GM04503 (cell line): Measurements from ENCODE around the gene AP2S1.
A peak's percentile ranks its signal among the peaks of the same experiment; 100 is the strongest.
"Not testable (repeated sequence)": the region's sequence is repeated elsewhere in the genome, so short reads cannot be mapped to it uniquely, and the experiment has no call there.

Experiments
- DNase-seq: peaks from one replicate; pipeline ENCODE4 v3.0.0-alpha.2; 2012; ENCODE audit warnings: low read depth

AP2S1 gene

GRCh38 chr19:46867170-46867569 lies 16.5 kb upstream of the AP2S1 start:
- no peak for DNase-seq

GRCh38 chr19:46866407-46867136 lies 15.9 kb upstream of the AP2S1 start:
- no peak for DNase-seq

DNA sequence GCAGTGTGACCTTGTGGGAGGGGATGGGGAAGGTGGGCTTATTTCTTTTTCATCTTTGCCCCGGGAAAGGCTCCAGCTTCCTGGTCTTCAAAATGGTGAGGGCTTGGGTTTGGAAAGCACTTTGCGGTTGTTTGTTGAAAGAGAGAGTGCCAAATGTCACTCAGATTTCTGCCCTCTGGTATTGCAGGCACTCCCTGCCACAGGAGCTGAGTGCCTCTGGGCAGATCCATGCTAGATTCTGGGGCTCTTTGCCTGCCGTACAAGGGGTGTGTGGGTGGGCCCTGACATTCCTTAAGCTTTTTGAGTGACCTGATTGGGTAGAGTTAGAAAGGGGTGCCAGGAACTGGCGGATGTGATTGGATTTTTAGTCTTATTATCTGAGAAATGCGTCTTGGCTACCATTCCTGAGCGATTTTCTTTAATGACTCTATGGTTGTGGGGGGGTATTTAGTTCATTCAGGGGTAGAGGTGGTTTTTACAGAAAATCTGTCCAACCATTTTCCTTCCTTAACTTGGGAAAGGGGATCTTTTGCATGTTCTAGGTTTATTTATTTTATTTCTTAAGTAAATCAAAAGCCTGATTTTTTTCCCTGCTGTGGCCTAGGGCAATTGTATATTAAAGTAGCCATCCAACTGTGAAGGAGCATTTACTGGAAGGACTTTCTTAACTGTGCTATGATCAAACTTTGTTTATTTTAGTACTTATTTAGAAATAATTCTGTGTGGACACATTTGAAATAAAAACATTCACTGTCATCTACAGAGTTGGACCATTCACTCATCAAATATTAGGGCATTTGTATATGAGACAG lies 13.4 kb upstream of the AP2S1 start:
- DNase-seq, result peak; percentile 58

GRCh38 chr19:46862974-46863632 lies 12.5 kb upstream of the AP2S1 start:
- DNase-seq, result no peak

DNA sequence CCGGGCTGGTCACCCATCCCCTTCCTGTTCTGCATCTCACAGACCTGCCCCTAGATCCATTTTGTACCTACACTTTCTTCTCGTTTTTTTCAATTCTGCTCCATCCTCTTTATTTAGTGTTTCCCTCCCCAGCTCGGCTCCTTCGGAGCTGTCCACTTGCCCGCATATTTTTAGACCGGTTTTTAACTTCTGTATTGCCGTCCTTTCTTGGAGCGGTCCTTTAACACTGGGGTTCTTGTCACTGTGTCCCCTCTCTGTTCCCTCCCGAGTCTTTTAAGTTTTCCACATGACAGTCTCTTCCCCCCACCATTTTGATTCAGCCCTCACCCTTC lies 11.8 kb upstream of the AP2S1 start:
- DNase-seq, result no peak

GRCh38 chr19:46861691-46862502 lies 11.3 kb upstream of the AP2S1 start:
- no peak for DNase-seq

GRCh38 chr19:46860846-46861690 lies 10.4 kb upstream of the AP2S1 start, which contains the start of gene ARHGAP35:
TSS of gene ARHGAP35 (plus strand) at chr19:46860997. CDS start at chr19:46918676, 57,679 bp downstream.
- no peak for DNase-seq

DNA sequence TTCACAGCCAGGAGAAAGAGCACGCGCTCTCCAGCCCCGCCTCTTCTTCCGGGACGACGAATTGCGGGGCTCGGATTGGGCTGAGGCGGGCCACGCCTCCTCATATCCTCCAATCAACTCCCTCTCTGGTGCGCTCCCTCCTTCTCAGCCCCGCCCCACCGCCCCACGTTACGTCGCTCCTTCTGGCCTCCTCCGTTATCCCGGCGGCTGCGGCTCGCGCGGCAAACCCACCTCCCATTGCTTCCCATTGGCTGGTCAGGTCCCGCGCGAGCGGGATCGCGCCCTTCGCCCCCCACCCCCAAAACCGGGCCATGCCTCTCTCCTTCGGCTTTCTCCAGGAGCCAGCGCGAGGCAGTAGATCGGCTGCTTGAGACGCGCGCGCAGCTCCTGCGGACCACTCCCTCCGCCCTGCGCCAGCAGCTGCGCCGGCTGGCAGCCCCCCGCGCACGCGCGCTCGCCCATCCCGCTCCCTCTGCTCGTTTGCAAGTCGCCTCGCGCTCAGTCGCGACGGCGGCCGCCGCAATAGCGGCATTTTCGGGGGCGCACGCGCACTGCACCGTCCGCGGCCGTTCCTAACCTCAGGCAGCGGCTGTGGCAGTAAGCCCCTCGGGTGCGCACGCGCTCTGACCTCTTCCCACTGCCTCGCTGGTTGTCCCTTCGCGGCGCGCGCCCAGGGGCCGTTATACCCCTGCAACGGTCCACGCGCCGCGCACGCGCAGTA lies 9.6 kb upstream of the AP2S1 start:
- peak; percentile 87 for DNase-seq

DNA sequence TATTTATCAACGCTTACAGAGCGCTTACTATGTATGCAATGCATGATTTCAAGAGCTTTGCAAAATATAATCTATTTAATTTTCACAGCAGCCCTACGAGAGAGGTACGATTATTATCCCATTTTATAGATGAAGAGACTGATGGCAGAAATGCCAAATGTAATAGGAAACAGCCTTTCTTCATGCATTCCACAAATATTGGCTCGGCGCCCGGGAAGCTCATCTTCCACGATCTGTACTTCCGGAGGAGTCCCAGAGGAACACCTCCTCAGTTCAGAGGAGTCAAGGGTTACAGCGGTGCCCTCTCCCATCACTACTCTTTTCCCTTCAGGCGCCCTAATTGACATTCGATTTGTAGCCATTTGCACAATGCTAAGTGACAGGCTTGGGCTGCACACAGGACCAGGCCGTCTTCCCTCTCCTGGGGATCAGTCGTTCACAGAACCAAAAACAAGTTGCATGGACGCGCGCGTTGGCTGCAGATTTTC lies 9.0 kb upstream of the AP2S1 start:
- no peak for DNase-seq

DNA sequence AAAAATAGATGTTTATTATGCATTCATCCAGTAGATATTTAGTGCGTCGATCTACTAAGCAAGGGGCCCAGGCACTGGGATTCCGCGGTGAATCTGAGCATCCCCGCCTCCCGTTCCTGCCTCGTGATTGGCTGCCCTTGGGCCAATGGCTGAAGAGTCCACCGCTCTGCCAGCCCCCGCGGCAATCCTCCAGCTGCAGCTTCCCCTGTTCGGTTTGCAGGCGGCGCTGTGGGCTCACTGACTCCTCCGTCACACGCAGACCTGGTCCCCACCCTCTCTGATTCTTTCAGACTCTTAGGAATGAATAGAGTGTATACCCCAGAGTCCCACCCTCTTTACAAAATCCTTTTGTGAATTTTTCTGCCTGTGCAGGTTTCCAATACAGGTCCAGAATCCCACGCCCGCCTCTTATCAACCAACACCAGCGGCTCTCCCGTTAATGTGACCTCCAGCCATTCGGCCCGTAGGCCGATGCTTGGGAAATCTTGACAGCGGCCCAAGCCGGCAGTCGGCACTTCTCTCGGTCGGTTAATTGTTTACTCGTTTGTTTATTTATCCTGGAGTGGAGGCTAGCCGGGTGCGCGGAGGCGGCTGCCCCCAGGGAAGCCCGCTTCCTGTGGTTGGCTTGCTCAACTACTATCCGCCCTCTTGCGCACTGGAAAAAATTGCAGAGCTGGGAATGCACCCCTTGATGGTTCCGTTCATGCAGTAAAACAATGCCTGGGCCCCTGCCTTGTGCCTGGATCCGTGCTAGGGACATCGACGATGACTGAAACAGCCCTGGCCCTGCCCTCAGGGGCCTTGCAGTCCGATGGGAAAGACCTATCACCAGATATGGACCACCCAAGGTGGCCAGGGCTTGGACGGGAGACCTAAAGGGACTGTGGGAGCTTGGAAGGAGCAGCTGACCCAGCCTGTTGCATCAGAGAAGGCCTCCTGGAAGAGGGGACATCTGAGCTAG lies 5.7 kb upstream of the AP2S1 start:
- DNase-seq, result peak; percentile 82

GRCh38 chr19:46854698-46855097 lies 4.1 kb upstream of the AP2S1 start:
- not testable (repeated sequence) for DNase-seq

GRCh38 chr19:46852830-46853229 lies 2.2 kb upstream of the AP2S1 start:
- DNase-seq, result no peak

DNA sequence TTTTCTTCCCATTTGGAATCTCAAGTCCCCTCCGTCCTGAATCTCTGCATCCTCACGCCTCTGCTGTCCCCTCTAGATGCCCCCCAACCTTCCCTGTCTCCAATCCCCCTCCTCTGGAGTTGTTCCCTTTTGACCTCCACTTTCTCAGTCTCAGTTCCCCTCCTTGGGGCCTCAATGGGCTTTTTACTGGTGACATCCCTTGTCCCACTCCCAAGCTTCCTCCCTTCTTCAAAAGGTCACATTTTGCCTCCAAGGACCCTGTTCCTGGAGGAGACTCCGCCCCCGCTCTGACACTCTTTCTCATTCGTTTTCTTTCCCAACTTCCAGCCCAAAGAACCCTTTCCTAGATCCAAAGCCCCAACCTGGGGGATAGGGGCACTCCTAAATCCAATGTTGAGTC lies 1.0 kb downstream of the AP2S1 start:
- DNase-seq, result no peak

- no peak for DNase-seq
Measured at GRCh38 chr19:46848389-46848788, 2.3 kb downstream of the AP2S1 start.

- no peak for DNase-seq
Measured at GRCh38 chr19:46847528-46847927, 3.1 kb downstream of the AP2S1 start.

GRCh38 chr19:46845959-46846459 lies 4.6 kb downstream of the AP2S1 start:
- no peak for DNase-seq

GRCh38 chr19:46844067-46844489 lies 6.6 kb downstream of the AP2S1 start:
- no peak for DNase-seq

- no peak for DNase-seq
Measured at GRCh38 chr19:46842791-46843190, 7.9 kb downstream of the AP2S1 start.
